NCI-H524 (cell line): ENCODE measurements around the gene ARL8A.
"Not testable (repeated sequence)": the region's sequence is repeated elsewhere in the genome, so short reads cannot be mapped to it uniquely, and the experiment has no call there.

ENCODE experiments used
- DNase-seq, 2 experiments: peaks; one replicate each; lab custom pipeline; 2025; lab: John Stamatoyannopoulos, UW

Gene ARL8A

DNA sequence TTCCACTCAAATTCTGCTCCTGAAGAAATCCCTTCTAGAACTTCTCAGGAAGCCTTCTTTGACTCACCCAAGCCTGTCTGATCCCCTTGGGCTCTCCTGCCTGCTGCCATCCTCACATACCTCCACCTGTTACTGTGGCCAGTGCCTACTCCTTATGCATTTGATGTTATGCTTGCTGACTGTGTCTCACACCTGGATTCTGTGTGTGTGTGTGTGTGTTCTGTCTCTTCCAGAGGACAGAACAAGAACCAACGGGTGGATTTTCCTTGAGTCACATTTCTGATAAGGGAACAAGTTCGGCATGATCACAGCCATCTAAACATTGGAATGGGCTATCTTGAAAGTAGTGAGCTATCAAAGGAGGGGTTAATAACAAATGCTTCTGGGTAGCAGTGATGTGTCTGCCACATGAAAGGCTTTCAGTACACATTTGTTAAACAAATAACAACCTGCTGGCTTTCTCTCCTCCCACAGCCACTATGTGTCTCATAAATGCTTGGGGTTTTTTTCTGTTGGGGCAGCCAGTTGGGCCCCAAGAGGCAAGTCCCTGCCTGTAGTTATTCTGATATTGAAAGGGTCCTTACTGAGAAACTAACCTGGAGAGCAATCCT is 30.7 kb downstream of the ARL8A start:
- DNase-seq = no peak

DNA sequence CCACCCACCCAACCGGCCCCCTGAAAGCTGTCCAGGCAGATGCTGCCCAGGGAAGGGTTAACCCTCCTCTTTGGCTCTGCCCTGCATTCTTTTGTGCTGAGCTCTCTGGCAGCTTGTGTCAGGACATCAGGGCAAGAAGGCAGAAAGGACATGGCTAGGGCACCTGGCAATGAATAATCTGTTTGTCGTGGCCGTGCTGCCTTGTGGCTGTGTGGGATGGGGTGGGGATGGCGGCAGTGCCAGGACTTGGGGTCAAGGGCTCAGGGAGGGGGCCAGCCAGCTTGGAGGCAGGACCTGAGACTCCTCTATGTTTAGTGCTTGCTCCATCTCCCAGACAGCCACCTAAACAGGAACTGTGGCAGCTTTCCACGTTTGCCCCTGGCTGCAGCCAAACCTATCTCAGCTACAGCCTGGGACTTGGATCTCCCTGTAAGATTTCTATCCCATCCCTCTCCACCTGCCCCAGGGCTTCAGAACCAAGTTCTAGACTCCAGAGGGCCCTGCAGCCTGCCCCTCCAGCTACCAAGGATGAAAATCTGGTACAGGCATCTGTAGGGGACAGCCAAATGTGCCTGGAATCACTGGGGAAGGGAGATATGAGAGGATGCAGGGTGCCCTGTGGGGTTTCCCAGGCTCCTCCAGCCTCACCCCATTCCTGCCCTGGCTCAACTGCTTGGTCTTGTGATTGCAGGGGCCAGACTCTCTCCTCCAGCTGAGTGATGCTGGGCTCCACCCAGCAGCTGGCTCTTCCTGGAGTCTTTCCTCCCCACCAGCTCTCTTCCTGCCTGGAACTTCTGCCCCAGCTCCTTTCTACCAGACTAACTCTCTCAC is 31.5 kb downstream of the ARL8A start:
- no peak for DNase-seq

DNA sequence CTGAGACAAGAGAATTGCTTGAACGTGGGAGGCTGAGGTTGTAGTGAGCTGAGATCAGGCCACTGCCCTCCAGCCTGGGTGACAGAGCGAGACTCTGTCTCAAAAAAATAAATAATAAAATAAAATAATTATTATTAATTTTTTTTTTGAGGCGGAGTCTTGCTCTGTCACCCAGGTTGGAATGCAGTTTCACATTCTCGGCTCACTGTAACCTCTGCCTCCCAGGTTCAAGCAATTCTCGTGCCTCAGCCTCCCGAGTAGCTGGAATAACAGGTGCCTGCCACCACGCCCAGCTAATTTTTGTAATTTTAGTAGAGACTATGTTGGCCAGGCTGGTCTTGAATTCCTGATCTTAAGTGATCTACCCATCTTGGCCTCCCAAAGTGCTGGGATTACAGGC is 32.9 kb downstream of the ARL8A start:
- not testable (repeated sequence) for DNase-seq

DNA sequence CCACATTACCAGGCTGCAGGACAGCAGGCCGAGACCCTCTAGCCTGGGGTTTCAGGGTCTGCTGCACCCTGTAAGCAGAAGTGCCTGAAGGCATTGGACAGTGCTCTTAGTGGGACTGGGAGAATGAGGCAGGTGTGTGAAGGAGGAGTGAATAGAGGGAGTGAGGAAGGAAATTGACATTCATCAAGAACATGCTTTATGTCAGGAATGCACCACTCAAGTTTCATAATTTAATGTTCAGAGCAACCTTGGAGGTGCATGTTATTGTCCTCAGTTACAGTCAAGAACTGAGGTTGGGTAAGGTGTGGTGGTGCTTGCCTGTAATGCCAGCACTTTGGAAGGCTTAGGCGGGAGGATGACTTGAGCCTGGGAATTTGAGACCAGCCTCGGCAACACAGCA is 33.6 kb downstream of the ARL8A start:
- no peak for DNase-seq

DNA sequence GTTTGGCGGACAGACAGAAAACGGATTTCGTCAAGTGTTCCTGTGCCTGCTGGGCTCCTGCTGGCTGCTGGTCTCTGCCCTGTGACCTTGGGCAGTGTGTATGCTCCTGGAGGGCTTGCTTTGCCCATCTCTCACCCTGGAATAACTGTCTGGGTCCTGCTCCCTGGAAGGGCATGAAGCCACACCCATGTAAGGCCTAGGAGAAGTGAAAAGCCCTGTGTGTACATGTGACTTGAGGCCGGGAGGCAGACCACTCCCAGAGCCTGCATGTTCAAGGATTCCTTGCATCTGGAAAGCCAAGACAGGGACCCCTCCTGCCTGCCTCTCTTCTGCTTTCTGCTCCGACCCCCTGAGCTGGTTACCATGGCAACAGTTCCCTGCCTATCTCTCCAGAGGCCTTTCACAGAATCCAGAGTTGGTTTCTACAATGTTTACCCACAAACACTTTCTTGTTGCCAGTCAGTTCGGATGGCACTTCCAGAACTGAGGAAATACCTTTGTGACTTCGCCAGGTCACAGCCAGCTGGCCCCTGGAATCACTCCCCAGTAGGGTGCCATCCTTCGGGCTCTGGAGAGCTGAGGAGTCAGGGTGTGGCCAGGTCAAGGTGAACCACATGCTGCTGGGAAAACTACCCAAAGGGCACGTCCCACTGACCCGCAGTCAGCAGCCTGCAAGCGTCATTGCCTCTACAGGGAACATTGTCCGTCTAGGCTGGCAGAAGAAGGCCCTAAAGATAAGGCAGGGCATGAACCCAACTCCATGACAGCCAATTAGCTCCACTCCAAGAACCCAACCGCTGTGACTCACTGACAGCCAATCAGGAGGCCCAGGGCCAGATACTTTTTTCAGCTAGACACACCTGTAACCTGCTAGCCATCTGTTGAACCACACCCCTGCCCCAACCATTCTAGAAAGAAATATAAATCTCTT is 36.5 kb downstream of the ARL8A start:
- DNase-seq = no peak

DNA sequence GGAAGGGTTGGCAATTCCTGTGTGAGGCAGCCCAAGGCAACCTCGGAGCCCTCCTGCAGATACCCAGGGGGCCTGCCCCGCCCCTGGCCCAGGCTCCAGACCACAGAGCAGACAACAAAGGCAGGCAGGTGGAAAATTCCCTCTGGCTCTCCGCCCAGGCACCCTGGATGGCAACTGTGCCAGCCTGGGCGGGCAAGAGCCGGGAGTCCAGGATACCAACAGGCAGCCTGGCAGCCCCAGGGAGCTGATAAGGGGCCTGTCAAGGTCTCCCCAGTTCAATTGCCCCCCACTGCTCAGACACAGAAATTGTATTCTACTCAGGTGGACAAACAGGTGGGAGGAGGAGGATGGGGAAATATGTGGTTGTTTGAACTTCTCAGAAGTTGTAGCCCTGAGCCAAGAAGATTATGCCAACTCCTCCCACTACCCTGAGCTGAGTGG is 37.2 kb downstream of the ARL8A start:
- no peak for DNase-seq

DNA sequence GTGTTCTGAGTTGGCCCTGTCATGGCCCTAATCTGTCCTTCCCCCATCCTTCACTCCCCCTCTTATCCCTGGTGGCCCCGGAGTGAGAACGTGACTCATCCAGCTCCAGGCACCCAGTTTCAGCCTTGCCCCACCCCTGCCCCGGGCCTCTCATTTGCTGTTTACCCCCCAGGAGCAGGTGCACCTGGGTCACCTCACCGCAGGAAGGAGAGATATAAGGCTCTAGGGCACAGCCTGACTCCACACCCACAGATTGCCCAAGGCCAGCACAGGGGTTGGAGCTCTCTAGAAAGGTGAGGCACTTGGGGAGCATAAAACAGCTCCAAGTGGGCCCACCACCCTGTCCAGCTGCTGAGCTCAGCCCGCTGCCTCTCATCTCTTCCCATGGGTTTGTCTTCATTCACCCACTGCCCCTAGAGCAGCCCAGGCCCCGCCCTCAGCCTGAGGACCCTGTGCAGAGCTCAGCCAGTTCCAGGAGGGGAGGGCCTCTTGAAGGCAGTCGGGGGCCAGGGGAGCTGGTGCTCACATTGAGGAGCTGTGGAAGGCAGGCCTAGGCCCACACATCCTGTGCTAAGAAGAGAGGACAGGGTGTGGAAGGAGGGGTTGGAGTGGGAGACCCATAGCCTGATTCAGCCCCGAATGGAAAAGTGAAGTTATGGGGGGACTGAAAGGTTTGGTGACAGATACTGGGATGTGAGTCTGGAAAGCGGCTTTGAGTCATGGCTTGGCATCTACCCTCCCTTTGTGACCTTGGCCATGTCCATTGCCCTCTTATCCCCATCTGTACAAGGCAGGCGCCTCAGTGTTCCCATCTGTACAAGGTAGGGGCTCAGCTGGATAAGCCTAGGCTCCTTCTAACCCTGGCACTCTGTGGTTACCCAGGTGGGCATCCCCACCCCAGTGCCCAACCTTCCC is 37.9 kb downstream of the ARL8A start:
- DNase-seq = no peak

DNA sequence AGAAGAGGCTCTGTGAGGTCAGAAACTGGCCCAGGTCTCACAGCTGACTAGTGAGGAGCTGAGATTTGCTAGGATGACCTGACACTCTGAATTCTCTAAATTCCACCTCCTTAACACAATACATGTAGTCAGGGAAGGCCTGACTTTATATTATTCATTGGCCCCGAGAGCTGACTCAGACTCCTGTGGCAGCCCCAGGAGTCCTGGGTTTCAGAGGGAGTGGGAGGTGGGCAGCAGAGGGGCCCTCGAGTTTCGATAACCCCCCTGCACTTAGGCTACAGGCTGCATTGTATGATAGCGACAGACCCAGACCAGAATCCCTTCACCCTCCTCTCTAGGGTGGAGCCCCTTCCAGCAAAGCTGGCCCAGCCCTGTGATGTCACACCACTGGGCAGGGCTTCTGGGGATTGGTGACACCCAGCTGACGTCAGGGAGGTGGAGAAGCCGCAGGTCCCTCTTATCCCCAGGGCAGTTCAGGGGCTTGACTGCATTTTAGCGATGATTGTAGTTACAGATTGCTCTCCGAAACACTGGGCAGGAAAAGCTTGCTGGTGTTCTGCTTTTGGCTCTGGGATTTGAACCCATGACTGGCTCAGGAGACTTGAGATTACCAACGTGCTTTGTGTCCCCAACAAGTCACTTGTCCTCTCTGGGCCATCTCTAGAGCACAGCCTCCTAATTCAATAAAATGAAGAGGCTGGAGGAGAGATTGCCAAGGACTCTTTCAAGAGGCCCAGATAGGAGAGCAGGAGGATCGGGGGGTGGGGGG is 38.8 kb downstream of the ARL8A start:
- no peak for DNase-seq

DNA sequence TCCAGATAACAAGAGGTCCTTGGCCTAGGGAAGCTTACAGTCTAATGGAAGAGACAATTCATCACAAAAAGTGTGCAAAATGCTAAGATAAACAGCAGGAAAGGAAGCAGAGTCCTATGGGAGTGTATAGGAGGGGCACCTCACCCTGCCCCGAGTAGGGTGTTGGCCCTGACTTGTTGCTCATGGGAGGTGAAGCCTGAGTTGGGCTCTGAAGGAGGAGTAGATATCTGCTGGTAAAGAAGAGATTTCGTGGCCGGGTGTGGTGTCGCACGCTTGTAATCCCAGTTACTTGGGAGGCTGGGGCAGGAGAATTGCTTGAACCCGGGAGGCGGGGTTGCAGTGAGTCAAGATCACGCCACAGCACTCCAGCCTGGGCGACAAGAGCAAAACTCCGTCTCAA is 40.5 kb downstream of the ARL8A start:
- DNase-seq = no peak

DNA sequence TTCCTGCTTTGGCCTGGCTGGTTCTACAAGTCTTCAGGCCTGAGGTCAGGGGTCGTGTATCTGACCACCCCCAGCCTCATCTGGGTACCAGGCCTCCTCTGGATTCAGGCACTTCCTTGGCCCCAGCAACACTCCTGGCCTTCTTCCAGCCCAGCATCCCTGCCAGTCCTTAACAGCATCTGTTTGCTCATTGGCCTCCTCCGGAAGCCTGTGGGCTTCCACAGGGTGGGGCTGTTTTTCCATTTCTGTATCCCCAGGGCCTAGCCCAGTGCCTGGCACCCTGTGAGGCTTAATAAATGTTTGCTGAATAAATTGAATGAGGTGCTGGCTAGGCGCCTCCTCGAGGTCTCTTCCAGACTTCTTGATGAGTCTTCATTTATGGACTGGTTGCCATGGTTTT is 43.4 kb downstream of the ARL8A start:
- no peak for DNase-seq

DNA sequence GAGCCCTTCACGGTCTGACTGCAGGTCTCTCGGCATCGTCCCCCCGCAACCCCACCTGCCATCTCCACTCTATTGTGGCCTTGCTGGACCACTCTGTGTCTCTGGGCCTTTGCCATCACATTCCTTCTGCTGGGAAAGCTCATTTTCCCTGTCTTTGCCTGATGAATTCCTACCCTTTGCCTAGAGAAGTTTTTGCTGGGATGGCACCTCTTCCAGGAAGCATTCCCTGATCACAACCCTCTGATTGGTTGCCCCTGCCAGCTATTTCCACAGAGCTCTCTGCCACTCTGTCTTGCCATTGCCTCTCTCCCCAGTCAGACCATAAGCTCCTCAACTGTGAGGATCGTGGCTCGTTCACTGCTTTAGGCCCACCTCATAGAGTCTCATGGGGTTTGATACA is 50.7 kb downstream of the ARL8A start:
- no peak for DNase-seq

DNA sequence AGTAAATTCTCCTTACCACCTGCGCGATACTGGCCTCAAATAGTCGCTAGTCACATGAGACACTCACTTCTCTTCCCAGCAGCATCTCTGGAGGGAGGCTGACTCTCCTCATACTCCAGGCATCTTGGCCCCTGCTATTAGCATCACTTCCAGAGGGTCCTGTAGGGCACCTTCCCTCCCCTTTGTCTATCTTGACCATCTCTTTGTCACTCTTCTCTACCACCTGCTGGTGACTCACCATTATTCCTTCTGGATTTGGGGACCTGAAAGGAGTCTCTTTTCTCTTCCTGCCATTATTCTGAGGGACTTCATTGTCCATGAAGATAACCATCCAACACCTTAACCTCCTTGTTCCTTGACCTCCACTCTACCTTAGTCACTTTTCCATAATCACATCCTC is 53.5 kb downstream of the ARL8A start:
- peak in 1 of 2 experiments; percentile 18 for DNase-seq

DNA sequence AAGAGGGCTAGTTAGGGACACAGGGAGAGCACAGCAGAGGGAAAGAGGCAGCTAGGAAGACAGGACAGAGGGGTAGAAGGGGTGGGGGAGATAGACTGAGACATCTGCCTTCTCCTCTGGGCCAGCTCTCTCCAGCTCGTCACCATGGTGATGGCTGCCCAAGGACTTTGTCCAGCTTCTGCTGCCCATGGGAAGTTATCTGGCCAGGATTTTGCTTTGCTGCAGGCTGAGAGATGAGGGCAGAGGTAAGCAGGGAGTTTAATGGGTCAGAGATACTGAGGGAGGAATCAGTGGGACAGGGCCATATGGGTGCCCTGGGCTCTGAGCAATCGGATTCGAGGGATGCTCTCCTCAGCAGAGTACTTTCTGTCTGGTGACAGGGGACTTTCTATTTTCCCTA is 56.3 kb downstream of the ARL8A start:
- DNase-seq = peak in 1 of 2 experiments; percentile 70

DNA sequence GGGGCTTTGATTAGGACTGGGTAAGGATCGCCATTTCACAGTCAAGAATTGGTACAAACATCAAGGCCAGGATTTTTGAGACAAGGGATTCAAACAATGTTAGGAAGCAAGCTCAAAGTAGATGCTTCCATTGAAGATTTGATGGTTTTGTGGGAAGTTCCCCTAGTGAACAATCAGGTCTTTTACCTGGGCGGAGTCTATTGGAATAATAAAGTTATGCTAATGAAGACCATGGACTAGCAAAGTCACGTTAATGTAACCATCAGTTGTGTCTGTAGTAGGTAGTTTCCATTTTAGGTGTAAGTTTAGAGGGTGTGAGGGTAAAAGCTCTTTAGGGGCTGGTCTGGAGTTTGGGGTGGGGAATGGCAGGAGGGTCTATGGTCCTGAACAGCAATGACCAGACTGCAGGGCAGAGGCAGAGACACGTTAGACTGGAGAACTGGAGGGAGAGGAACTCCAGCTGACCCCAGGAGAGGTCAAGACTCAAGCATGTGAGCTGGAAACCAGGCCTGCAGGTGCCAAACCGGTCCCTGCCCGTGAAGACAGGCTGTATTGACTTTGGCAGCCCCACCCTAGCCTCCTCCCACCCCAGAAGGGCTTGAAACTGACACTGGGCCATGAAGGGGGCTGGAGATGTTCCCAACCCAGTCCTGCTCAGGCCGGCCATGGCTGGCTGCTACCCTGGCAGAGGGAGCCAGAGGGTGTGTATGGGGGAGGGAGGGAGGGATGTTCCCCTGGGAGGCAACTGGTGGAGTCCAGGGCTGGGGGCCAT is 57.8 kb downstream of the ARL8A start:
- no peak for DNase-seq

DNA sequence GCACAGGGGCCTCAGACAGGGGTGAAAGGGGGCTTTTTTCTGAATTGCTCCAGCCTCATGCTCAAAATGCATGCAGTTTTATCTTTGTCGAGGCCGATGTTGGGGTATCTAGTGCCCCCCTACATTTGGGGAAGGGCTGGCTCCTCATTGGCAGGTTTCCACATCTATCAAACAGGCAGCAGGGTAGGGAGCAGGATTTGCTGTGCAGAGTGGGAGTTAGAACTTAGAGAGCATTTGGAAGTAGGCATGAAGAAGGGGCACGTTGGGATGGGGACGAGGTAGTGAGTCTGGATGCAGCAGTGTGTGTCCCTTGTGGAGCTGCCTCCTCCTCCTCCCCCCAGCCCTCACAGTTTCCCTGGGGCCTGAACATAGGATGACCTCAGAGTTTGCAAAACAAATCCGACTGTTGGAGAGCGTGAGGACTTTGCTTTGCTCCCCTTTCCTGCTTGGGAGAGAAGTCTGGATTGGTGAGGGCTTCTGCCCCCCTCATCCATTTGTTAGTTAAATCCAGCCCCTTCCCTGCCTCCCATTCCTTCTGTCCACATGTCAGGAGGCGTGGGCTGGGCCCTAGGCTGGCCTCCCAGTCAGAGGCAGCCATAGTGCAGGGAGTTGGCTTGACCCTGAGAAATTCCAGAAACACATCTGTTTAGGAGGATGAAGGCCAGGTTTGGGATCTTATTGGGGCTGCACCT is 58.7 kb downstream of the ARL8A start:
- DNase-seq = peak in 1 of 2 experiments; percentile 24

DNA sequence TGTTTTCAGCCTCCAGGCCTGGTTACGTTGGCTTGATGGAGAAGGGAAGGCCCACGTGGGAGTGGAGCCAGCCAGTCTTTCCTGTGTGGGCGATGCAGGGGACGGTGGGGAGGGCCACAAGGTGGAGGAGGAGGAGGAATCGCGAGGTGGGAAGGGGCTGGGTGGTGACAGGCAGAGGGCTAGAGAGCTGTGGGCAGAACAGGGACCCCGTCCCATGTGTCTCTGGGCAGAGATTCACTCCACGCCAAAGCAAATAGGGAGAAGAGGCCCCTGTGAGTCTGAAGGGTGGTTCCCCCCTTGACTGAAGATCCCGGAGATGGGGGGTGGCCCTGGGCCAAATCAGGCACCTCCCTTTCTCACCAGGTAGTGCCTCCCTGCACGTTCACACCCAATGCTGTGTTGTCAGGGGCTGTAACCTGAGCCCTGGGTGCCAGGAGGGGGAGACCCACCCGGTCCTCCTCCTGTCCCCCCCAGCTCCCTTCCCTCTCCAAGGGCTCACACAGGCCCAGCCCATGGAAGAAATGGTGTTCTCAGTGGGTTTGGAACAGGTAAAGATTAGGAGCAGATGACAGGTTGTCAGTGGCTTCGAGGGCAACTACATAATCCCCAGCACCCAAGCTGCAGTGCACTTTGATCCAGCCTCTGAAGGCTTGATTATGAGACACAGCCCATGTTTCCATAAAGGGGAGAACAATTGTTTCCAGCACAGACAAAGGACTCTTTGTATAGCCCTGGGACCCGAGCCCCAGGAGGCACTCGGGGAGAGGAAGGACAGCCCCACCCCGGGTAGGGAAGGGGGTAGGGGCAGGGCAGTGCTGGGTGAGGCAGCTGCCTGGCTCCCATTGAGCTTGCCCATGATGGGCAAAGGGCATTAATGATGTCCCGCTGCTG is 59.5 kb downstream of the ARL8A start:
- DNase-seq = peak in 1 of 2 experiments; percentile 58
